Measurements from ENCODE around the gene UBR4. TPM values are rescaled to one million over a fixed set of nuclear protein-coding genes. Genes with fewer than 3 reads are reported as not detected.

The UBR4 gene
- total RNA-seq, 1 experiment from 2014 or later: 131 TPM

DNA sequence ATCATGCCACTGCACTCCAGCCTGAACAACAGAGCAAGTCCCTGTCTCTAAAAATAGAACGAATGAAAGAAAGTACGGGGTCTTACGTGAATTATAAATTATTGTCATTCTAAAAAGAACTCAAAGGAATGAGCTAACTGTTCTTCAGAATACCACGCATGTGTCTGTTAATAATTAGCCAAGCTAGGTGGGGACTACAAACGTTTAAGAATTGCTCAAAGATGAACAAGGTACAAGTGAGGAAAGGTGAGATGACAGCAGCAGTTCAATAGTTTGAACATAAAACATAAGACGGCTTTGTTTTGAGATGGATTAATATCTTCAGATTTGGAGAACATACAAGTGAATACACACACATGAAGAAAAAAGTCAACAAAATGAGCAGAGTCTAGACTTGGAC lies 79.6 kb downstream of the UBR4 start:
- Histone ChIP-seq H3K56ac (ENCODE audit: insufficient read length, low read depth, low read length) (no peak overlapping the region), H3K79me1 (ENCODE audit: insufficient read depth, low read depth, low read length, poor library complexity, severe bottlenecking) (no peaks in the 10 kb centered on the region), H2BK12ac (ENCODE audit: insufficient read length, low read depth, low read length) (no peak overlapping the region), H4K5ac (ENCODE audit: insufficient read length, low read depth, low read length) (no peak overlapping the region), H2BK5ac (ENCODE audit: insufficient read length, low read length) (no peak overlapping the region), H3K4me2 (ENCODE audit: insufficient read depth, insufficient read length, low read length) (no peak overlapping the region), H3K27me3 (ENCODE audit: insufficient read depth, low read length) (no peaks in the 10 kb centered on the region), H3T11ph (ENCODE audit: low read length) (no peak overlapping the region), H3K27ac (ENCODE audit: insufficient read length, low read depth, low read length) (no peak overlapping the region), H3K9me3 (ENCODE audit: control insufficient read depth, low read depth, low read length) (no peaks in the 10 kb centered on the region), H3K18ac (ENCODE audit: insufficient read length, low read depth, low read length) (no peak overlapping the region), H4K8ac (replicated peaks; ENCODE audit: insufficient read length, low read depth, low read length) (no peak overlapping the region), H2BK120ac (ENCODE audit: low read depth, low read length, poor library complexity, severe bottlenecking) (no peak overlapping the region), H3K9ac (ENCODE audit: extremely low read depth, insufficient read length, low read length) (no peak overlapping the region), H3K23me2 (ENCODE audit: insufficient read length, low read depth, low read length, poor library complexity, severe bottlenecking) (no peaks in the 10 kb centered on the region), H2BK15ac (ENCODE audit: low read depth, low read length) (no peak overlapping the region), H3K79me2 (ENCODE audit: insufficient read depth, low read length) (no peaks in the 10 kb centered on the region; the same call in 1 of the 2 replicates), H4K91ac (ENCODE audit: insufficient read length, low read depth, low read length) (no peak overlapping the region), H3K23ac (ENCODE audit: insufficient read length, low read depth, low read length) (no peak overlapping the region), H4K20me1 (ENCODE audit: control insufficient read depth, insufficient read depth, insufficient read length) (no peaks in the 10 kb centered on the region), H3K4me1 (ENCODE audit: insufficient read depth, low read length) (no peaks in the 10 kb centered on the region), H2BK20ac (ENCODE audit: low read depth, low read length, poor library complexity, severe bottlenecking) (no peak overlapping the region), H3K14ac (ENCODE audit: insufficient read depth, low read length) (no peak overlapping the region), H2AK5ac (ENCODE audit: insufficient read length, low read length) (no peak overlapping the region), H2AFZ (ENCODE audit: low read length) (no peak overlapping the region), H3K4ac (ENCODE audit: low read depth, low read length) (no peak overlapping the region)
- Mint-ChIP-seq H3K27me3 (ENCODE audit: low read depth) (no peaks in the 10 kb centered on the region), H3K9me3 (peaks cover 17% of the 10 kb centered on the region in 2 experiments), H3K36me3 (ENCODE audit: insufficient read depth in 1 of 3, low read depth in 3 of 3) (peaks cover 60 to 96% (median 89%) of the 10 kb centered on the region in 3 experiments), H3K4me3 (no peak overlapping the region), H3K27ac (no peak overlapping the region; a peak in 1 of 7 replicates), H3K4me1 (peaks cover 7 to 21% of the 10 kb centered on the region in 2 experiments)
- no CpG with 5 or more reads among the region's 6 CpGs for WGBS (ENCODE audit: extremely low coverage, insufficient read length, low lambda C conversion rate)
- TF ChIP-seq, protein P1, sequence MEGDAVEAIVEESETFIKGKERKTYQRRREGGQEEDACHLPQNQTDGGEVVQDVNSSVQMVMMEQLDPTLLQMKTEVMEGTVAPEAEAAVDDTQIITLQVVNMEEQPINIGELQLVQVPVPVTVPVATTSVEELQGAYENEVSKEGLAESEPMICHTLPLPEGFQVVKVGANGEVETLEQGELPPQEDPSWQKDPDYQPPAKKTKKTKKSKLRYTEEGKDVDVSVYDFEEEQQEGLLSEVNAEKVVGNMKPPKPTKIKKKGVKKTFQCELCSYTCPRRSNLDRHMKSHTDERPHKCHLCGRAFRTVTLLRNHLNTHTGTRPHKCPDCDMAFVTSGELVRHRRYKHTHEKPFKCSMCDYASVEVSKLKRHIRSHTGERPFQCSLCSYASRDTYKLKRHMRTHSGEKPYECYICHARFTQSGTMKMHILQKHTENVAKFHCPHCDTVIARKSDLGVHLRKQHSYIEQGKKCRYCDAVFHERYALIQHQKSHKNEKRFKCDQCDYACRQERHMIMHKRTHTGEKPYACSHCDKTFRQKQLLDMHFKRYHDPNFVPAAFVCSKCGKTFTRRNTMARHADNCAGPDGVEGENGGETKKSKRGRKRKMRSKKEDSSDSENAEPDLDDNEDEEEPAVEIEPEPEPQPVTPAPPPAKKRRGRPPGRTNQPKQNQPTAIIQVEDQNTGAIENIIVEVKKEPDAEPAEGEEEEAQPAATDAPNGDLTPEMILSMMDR (conservative IDR thresholded peaks at IDR 0.05): no peak
- no peak for DNase-seq
